Rectal smooth muscle tissue (tissue), 1 donor: ENCODE measurements around the gene NCOA3.

Experiments used
- H3K27ac ChIP-seq: one replicate; pipeline ENCODE4 v1.7.0; 2013; ENCODE audit warnings: low read depth, low read length, inconsistent platforms
- H3K27me3 ChIP-seq: one replicate; pipeline ENCODE4 v1.7.0; 2013; ENCODE audit warnings: low read length; ENCODE audit not compliant: control insufficient read depth, insufficient read depth
- H3K36me3 ChIP-seq: one replicate; pipeline ENCODE4 v1.7.0; 2013; ENCODE audit warnings: low read length; ENCODE audit not compliant: control insufficient read depth, insufficient read depth
- H3K4me1 ChIP-seq: one replicate; pipeline ENCODE4 v1.7.0; 2013; ENCODE audit warnings: low read length; ENCODE audit not compliant: control insufficient read depth, insufficient read depth
- H3K4me3 ChIP-seq: one replicate; pipeline ENCODE4 v1.7.0; 2013; ENCODE audit warnings: low read length
- H3K9ac ChIP-seq: one replicate; pipeline ENCODE4 v1.7.0; 2013; ENCODE audit warnings: low read length

NCOA3 gene

DNA sequence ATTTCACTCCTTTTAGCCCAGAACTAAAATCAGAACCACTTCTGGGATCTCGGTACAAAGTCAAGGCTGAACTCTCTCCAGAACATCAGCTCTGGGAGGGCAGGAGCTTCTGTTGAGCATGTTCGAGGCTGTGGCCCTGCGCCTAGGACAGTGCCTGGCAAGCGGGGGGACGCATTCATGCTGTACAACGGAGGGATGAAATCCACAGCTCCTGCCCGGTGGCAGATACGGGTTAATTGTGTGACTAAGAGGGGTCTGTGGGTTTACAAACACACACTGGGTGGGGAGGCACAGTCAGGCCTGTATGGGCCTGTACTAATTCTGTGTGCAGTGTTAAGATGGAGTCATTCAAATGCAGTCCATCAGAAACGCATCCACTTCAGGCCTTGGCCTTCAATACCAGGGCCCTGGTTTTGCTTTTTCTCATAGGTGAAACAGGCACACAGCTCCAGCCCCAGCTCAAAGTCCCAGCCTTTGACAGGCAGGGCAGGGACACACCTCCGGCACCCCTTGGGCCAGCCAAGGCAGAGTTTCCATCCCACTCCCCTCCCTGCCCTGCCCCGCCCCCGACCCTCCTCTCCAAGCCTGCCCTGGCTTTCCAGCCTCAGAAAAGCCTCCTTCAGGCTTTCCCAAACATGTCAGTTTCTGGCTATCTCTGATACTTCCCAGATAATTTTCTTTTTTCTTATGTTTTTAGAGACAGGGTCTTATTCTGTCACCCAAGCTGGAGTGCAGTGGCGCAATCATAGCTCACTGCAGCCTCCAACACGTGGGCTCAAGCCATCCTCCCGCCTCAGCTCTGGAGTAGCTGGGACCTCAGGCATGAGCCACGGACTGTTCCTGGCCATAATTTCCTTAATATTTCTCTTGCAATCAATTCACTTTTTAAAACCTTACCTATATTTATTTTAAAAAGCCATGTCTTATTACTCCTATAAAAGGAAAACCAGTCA lies 173.8 kb downstream of the NCOA3 start:
- no peaks in the 10 kb centered on the region for H3K27me3 ChIP-seq
- H3K4me3 ChIP-seq = no peak overlapping the region
- no peak overlapping the region for H3K27ac ChIP-seq
- H3K4me1 ChIP-seq = no peaks in the 10 kb centered on the region
- no peak overlapping the region for H3K9ac ChIP-seq
- no peaks in the 10 kb centered on the region for H3K36me3 ChIP-seq

DNA sequence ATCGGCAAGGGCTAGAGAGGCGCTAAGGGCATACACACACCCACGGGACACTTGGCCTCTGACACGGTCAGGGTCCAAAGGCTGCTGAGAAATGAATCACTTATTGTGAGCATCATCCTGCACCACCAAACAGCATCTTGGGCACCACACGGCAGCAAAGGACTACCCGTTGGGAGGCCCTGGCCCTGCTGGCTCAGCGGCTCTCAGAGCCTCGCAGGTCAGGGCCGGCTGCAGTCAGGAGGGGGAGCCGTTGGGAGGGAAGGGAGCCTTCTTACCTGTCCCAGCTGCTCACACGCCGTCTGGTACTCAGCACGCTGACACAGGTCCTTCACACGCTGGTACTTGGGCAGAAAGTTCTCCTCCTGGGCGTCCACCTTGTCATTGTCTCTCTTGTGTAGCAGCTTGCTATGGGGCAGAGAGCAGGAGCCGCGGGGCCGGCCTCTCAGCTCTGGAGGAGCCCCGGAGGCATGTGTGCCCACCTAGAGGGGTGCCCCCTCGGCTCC lies 174.6 kb downstream of the NCOA3 start:
- H3K36me3 ChIP-seq = no peaks in the 10 kb centered on the region
- H3K4me1 ChIP-seq = no peaks in the 10 kb centered on the region
- H3K27ac ChIP-seq = no peak overlapping the region
- no peak overlapping the region for H3K4me3 ChIP-seq
- H3K27me3 ChIP-seq = no peaks in the 10 kb centered on the region
- no peak overlapping the region for H3K9ac ChIP-seq

DNA sequence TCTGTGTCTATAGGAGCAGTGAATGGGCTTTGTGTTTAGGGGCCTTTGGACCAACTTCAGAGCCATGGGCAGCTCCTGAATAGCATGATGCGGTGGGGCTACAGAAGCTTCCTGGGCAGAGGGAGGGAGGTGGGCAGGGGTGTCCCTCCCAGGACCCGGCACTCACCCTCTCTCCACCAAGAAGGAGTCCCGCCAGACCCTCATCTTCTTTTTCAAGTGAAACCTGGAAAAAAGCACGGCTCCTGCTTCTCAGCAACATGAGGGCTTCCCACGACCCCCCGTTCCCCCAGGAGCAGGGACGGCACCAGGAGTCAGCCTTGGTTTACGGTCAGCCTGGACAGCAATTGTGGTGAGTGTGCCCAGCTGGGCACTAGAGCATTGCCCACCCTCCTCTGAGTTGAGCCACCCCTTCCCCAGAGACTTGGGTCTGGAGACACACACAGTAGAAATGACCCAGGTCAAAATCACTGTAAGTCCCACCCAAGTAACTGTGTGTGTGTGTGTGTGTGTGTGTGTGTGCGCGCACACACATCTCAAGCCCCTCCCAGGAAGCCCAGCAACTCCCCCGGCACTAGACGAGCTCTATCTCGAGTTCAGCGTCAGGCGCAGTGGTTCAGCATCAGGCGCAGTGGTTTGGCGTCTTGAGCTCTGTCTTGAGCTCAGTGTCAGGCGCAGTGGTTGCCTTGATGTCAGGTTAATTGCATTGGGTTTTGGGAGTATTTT lies 175.4 kb downstream of the NCOA3 start:
- no peaks in the 10 kb centered on the region for H3K36me3 ChIP-seq
- H3K9ac ChIP-seq = no peak overlapping the region
- peaks cover 3% of the 10 kb centered on the region for H3K4me1 ChIP-seq
- no peak overlapping the region for H3K27ac ChIP-seq
- no peak overlapping the region for H3K4me3 ChIP-seq
- H3K27me3 ChIP-seq = no peaks in the 10 kb centered on the region

DNA sequence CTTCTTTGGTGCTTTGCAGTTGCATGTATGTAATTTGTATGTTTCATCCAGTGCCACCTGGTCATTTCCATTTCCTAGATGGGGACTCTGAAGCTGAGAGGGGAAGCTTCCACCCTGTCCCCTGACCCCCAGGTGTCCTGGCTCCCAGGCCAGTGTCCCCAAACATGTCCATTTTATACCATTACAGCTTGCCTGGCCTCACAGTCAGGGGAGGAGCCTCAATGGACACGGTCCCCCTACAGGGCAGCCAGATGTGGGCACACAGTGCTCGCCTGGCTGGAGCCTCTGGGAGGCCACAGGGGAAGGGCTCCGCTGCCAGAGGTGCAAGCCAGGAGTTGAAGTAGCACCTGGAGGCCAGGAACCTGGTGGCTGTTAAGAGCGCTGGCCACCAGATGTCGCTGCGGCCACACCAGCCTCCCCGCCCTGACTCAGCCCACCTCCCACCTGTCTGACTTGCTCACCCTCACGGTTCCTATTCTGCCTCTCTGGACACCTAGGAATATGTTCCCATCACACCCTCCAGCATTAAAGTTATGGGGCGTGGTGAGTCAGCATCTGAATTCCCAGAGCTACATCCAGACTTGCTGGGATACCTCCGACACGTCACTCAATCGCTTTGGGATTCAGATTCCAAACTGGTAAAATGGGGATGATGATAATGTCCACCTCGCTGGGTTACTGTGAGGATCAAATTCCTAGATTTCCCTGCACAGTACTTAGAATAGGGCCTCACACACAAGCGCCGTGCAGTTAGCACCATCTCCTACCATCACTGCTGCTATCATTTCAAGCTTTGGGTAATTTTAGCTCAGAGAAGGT lies 176.2 kb downstream of the NCOA3 start:
- Histone ChIP-seq H3K36me3 (no peaks in the 10 kb centered on the region), H3K4me1 (peaks cover 6% of the 10 kb centered on the region), H3K4me3 (no peak overlapping the region), H3K27ac (no peak overlapping the region), H3K27me3 (no peaks in the 10 kb centered on the region), H3K9ac (peak overlapping the region; percentile 1)

DNA sequence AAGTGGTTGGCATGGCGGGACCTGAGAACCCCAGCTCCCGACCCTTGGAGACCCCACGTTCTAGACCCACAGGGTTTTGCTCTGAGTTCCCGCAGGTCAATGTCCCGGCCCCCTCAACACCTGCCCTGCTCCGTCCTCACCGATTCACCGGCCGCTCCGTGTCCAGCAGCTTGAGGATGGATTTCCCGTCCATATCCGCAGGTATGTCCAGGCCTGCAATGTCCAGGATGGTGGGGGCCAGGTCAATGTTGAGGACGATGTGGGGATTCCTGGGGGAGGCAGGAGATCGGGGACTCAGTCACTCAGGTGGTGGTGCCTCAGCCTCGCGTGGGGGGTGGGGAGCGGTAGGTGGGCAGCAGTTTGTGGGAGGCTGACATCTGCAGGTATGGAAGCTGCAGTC lies 176.8 kb downstream of the NCOA3 start:
- Histone ChIP-seq H3K4me1 (peaks cover 6% of the 10 kb centered on the region), H3K9ac (no peak overlapping the region), H3K4me3 (no peak overlapping the region), H3K27ac (no peak overlapping the region), H3K36me3 (no peaks in the 10 kb centered on the region), H3K27me3 (no peaks in the 10 kb centered on the region)

DNA sequence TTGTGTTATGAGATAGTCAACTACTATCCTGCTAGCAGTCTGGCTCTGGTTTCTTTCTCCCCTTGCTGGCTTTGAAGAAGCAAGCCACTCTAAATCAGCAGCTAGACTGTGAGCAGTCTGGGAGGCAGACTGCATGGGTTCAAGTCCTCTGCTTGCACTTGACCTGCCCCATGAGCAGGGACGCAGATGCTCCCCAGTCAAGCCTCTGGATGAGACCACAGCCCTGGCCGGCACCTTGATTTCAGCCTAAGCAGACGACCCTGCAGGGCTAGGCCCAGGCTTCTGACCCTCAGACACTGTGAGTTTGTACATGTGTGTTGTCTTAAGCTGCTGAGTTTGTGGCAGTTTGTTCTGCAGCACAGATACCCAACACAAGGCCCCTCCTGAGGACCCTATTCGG lies 177.8 kb downstream of the NCOA3 start:
- no peak overlapping the region for H3K27ac ChIP-seq

DNA sequence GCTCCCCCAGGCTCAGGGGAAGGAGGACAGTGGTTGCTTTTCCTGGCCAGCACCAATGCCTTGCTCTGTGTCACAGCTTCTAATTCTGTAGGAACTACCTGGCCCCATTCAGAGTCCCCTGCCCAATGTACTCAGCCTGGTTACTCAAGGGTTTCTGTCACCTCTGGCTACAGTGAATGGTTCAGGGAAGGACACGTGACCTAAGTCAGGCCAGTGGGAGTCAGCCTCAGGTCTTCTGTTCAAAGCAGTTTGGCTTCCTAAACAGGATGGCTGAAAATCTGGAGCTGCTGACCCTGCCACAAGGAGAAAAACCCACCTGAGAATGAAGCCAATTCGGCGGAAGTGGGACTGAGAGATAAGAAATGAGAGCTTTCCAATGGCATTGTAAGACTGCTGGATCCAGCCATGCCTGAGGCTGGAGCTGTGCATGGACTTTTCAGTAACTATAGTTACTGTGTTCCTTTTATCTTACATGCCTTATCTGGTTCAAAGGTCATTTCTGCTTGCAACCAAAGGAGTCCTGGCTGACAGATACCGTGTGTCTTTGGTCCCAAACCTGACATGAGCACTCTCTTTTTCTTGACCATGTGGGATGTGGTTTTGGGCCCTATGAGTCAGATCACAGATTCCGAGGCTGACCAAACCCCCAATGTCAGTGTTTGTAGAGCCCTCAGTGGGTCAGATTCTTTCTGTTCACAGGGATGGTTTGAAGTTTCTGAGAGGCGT lies 179.3 kb downstream of the NCOA3 start:
- Histone ChIP-seq H3K4me3 (no peak overlapping the region), H3K27me3 (no peaks in the 10 kb centered on the region), H3K9ac (no peak overlapping the region), H3K36me3 (no peaks in the 10 kb centered on the region), H3K27ac (no peak overlapping the region), H3K4me1 (peaks cover 6% of the 10 kb centered on the region)

More for the DNA sequence above, 177.8 kb downstream of the NCOA3 start:
- Histone ChIP-seq H3K36me3 (no peaks in the 10 kb centered on the region), H3K4me3 (no peak overlapping the region), H3K4me1 (peaks cover 6% of the 10 kb centered on the region), H3K27me3 (no peaks in the 10 kb centered on the region), H3K9ac (no peak overlapping the region)

DNA sequence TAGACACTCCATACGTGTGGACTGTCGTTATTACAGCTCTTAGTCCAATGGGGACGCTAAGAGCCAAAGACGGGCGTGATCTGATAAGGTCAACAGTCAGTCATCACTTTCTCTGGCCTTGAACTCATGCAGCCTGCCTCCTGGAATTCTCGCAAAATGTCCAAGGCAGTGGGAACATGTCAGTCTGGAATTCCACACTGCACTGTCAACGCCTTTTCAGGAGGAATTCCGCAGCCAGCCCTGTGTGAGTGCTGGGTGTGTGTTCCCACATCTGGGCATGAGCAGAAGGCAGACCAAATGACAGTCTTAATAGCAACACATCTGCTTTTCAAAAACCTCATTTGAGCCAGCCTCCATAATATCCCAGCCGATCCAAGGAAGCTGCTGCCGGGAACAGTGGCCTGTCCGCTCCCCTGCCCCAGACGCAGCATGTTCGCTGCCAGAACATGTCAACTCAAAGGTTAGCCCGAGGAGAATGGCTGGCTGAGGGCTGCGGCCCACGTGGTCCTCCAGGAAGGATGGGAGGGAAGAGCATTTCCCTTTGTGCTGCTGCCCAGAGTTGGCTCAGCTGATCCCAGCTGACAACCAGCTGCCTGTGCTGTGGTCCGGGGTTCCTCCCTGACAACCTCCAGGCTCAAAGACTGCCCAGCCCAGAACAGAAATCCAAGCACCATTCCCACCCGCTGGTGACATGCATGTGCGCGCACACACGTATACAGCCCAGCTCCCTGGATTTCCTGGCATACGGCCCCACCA lies 180.5 kb downstream of the NCOA3 start:
- Histone ChIP-seq H3K4me3 (no peak overlapping the region), H3K9ac (no peak overlapping the region), H3K36me3 (no peaks in the 10 kb centered on the region), H3K4me1 (peaks cover 15% of the 10 kb centered on the region), H3K27ac (peak overlapping the region; percentile 60), H3K27me3 (no peaks in the 10 kb centered on the region)

DNA sequence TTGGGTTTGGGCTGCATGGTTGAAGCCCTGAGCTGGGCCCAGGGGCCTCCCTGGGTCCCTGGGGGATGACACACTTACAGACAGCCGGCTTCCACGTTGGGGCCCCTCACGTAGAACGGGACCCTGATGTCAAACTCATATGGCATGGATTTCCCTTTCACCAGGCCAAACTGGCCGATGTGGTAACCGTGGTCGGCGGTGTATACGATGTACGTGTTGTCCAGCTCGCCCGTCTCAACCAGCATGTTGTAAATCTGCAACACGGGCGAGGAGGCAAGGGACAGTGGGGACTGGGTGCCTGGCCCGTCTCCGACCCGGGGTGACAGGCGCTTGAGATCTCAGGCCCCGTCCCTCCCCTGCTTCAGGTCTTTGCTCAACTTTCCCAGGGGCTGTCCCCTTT lies 181.2 kb downstream of the NCOA3 start:
- H3K27me3 ChIP-seq = no peaks in the 10 kb centered on the region
- peak overlapping the region; percentile 60 for H3K27ac ChIP-seq
- no peak overlapping the region for H3K9ac ChIP-seq
- H3K4me3 ChIP-seq = no peak overlapping the region
- no peaks in the 10 kb centered on the region for H3K36me3 ChIP-seq
- peaks cover 16% of the 10 kb centered on the region for H3K4me1 ChIP-seq

DNA sequence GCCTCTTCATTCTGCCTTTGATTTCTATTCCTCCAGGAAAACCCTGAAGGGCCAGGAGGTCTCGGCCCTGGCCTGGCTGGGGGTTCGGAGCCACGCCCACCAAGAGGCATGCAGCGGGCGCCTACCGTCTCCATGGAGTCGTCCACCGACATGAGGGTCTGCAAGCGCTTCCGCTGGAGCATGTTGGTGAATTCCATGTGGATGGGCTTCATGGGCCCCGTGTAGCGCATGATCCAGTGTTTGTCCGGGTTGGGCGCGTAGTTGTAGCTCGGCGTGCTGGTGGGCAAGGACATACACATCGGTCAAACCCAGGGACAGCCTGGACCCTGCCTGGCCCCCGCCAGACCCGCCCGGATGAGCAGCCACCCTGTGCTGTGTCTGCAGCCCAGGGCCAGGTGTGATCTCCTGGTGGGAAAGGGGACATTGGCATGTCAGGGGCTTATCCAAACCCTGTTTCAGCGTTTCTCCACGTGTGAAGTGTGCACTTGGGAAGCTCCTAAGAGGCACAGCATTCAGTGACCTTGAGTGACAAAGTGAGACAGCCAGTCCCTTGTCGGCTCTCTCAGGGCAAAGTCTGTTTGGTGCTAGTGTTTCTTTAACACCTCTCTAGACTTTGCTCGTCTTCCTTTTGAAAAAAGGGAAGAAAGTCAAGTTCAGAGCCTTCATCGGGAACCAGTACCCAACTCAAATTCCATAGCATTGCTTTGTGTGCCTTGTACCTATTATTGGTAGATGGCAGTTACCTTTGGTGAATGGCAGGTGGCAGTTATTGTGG lies 182.8 kb downstream of the NCOA3 start:
- peaks cover 16% of the 10 kb centered on the region for H3K4me1 ChIP-seq
- H3K9ac ChIP-seq = no peak overlapping the region
- H3K4me3 ChIP-seq = no peak overlapping the region
- no peaks in the 10 kb centered on the region for H3K27me3 ChIP-seq
- H3K27ac ChIP-seq = no peak overlapping the region
- peaks cover 4% of the 10 kb centered on the region for H3K36me3 ChIP-seq
